Measurements from ENCODE around the gene IFT20.

GRCh38 chr17:28343491-28343932, 8.2 kb upstream of the IFT20 start:
- TF ChIP-seq USF1 (IDR thresholded peaks at IDR 0.05) (no peak), NFIC (IDR thresholded peaks at IDR 0.05) (no peak), EGR1 (IDR thresholded peaks at IDR 0.05) (no peak), REST (IDR thresholded peaks at IDR 0.05; ENCODE audit: low read depth) (no peak), EP300 (IDR thresholded peaks at IDR 0.05; ENCODE audit: borderline replicate concordance) (no peak)

Data from Ishikawa (cell line).